GM06990 (cell line): ENCODE data around the gene C16orf74.
A peak's percentile ranks its signal among the peaks of the same experiment; 100 is the strongest.

Experiments used
- DNase-seq: peaks from one replicate; pipeline ENCODE4 v3.0.0-alpha.2; 2011; ENCODE audit not compliant: insufficient read length; ENCODE audit errors: extremely low read depth
- H3K27me3 ChIP-seq: replicated peaks from 2 replicates; pipeline ENCODE4 v1.6.0; 2011; ENCODE audit warnings: low read length; ENCODE audit not compliant: control insufficient read depth, insufficient read depth
- H3K36me3 ChIP-seq: 2 replicates; pipeline ENCODE4 v1.5.1; 2011; ENCODE audit warnings: low read length; ENCODE audit not compliant: control insufficient read depth, insufficient read depth
- H3K4me3 ChIP-seq: replicated peaks from 2 replicates; pipeline ENCODE4 v1.5.1; 2011; ENCODE audit warnings: low read depth, mild to moderate bottlenecking, control low read depth, low read length
- TF ChIP-seq, protein P1 (sequence below): IDR thresholded peaks from 2 replicates; pipeline ENCODE4 v1.5.1; 2011; ENCODE audit warnings: low read length, control low read depth, mild to moderate bottlenecking, inconsistent platforms; ENCODE audit not compliant: insufficient read depth, poor library complexity, severe bottlenecking

Gene C16orf74

DNA sequence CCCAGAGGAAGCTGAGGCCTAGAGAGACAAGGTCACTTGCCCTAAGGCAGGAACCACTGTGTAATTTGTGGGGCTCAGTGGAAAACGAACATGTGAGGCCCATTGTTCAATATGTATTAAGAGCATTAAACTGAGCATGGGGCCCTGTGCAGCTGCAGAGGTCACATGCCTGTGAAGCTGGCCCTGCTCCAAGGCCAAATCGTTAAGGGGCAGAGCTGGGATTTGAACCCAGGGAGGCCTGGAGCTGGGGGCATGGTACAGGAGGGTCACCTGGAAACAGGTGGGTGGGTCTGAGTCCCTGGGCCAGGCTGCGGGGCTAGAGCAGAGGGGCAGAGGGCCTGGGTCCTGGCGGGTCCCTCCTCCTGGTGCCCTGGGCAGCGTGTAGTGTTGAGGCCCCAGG lies 19.7 kb downstream of the C16orf74 start:
- no peaks in the 10 kb centered on the region for H3K36me3 ChIP-seq
- DNase-seq = no peak
- no peaks in the 10 kb centered on the region for H3K27me3 ChIP-seq
- H3K4me3 ChIP-seq = no peak overlapping the region
- TF ChIP-seq, protein P1, sequence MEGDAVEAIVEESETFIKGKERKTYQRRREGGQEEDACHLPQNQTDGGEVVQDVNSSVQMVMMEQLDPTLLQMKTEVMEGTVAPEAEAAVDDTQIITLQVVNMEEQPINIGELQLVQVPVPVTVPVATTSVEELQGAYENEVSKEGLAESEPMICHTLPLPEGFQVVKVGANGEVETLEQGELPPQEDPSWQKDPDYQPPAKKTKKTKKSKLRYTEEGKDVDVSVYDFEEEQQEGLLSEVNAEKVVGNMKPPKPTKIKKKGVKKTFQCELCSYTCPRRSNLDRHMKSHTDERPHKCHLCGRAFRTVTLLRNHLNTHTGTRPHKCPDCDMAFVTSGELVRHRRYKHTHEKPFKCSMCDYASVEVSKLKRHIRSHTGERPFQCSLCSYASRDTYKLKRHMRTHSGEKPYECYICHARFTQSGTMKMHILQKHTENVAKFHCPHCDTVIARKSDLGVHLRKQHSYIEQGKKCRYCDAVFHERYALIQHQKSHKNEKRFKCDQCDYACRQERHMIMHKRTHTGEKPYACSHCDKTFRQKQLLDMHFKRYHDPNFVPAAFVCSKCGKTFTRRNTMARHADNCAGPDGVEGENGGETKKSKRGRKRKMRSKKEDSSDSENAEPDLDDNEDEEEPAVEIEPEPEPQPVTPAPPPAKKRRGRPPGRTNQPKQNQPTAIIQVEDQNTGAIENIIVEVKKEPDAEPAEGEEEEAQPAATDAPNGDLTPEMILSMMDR = no peak

DNA sequence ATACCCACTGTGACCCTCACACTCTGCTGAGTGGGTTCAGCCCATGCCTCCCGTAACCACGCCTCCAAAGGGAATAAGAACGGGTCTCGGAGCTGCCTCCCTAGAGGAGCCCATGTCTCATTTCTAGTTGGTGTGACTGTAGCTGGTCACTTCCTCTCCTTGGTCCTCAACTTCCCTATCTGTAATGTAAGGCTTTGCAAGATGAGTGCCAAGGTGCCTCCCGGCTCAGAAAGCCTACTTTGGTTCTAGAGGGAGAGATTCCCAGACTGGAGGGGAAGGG lies 20.8 kb downstream of the C16orf74 start:
- no peak overlapping the region for H3K4me3 ChIP-seq
- DNase-seq = no peak
- H3K27me3 ChIP-seq = no peaks in the 10 kb centered on the region
- H3K36me3 ChIP-seq = no peaks in the 10 kb centered on the region; the same call in 1 of the 2 replicates
- TF ChIP-seq, protein P1 = no peak

DNA sequence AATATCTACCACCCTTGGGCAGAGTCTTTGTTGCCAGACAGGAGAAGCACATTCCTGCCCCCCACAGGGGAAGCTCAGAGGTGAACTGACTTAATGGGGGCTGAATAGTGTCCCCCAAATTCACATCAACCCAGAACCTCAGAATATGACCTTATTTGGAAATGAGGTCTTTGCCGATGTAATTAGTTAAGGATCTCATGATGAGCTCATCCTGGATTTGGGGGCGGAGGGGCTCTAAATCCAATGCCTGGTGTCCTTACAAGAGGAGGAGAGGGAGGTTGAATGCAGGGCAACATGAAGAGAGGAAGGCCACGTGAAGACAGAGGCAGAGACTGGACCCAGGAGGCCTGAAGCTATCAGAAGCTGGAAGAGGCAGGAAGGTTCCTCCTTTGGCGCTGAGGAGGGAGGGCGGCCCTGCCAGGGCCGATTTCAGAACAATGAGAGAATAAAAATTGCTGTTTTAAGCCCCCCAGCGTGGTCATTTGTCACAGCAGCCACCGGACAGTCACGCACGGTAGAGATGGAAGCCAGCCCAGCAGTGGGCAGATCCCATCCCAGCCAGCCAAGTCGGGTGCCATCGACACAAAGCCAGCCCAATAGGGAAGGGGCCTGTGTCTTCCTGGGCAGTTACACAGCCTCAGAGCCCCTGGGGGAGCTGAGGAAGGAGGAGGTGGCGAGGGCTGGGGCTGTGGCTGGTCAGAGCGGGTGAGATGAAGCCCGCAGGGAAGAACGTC lies 21.3 kb downstream of the C16orf74 start:
- no peak overlapping the region for H3K4me3 ChIP-seq
- no peaks in the 10 kb centered on the region; the same call in 1 of the 2 replicates for H3K36me3 ChIP-seq
- H3K27me3 ChIP-seq = no peaks in the 10 kb centered on the region
- DNase-seq = no peak
- TF ChIP-seq, protein P1 = no peak

DNA sequence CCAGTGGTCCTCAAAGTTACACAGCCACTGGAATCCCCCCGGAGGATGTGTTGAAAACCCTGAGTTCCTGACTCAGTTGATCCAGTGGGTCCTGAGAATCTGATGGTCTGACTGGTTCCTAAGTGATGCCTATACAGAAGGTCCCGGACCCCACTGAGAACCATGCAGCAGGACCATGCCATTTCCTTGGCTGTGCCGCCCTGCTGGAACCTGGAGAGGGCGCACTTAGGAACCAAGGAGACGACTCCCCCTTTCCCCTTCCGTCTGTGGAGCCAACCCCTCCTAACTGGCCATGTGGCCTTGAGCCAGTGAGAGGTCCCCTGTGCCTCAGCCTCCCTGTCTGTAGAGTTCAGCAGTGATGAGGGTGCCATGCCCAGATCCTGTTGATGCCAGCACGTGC lies 22.0 kb downstream of the C16orf74 start:
- H3K4me3 ChIP-seq = no peak overlapping the region
- TF ChIP-seq, protein P1 = peak; percentile 36
- no peaks in the 10 kb centered on the region for H3K27me3 ChIP-seq
- DNase-seq = no peak
- no peaks in the 10 kb centered on the region; the same call in 1 of the 2 replicates for H3K36me3 ChIP-seq

DNA sequence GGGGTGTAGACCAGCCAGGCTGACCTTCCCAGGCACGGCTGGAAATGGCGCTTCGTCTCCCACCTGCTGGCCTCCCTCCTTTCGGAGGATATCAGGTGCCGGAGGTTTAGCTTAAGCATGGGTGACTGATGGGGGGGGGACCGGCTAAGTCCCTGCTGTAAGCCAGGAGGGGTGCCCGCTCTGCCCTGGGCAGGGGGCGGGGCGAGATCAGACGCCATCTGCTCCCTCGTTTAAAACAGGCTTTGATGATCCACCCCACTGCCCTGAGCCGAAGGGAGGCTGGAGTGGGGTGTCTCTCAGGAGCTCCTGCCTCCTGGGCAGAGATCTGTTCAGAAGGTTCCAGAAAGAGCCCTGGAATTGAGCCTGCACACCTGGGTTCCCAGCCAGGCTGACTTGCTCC lies 26.0 kb downstream of the C16orf74 start:
- no peaks in the 10 kb centered on the region for H3K27me3 ChIP-seq
- H3K4me3 ChIP-seq = no peak overlapping the region
- TF ChIP-seq, protein P1 = no peak
- DNase-seq = no peak
- H3K36me3 ChIP-seq = no peaks in the 10 kb centered on the region; the same call in 1 of the 2 replicates
